Panc1 (cell line): ENCODE measurements around the gene PPP1R8.

Experiments
- CTCF ChIP-seq: fragments of 450-650 bp; IDR thresholded peaks from 2 replicates; pipeline ENCODE4 v1.5.1; 2017; ENCODE audit warnings: mild to moderate bottlenecking
- TF ChIP-seq, protein P1 (sequence below), 2 experiments: IDR thresholded peaks; 2 replicates each; pipeline ENCODE4 v1.6.1; 2011 to 2012; ENCODE audit warnings: low read depth in 2 of 2, control low read depth in 1 of 2, low read length in 1 of 2, mild to moderate bottlenecking in 1 of 2, moderate library complexity in 1 of 2; ENCODE audit not compliant: insufficient read depth in 1 of 2

GRCh38 chr1:27807385-27807784, 23.2 kb upstream of the PPP1R8 start:
- no peak for TF ChIP-seq CTCF
- TF ChIP-seq, protein P1, sequence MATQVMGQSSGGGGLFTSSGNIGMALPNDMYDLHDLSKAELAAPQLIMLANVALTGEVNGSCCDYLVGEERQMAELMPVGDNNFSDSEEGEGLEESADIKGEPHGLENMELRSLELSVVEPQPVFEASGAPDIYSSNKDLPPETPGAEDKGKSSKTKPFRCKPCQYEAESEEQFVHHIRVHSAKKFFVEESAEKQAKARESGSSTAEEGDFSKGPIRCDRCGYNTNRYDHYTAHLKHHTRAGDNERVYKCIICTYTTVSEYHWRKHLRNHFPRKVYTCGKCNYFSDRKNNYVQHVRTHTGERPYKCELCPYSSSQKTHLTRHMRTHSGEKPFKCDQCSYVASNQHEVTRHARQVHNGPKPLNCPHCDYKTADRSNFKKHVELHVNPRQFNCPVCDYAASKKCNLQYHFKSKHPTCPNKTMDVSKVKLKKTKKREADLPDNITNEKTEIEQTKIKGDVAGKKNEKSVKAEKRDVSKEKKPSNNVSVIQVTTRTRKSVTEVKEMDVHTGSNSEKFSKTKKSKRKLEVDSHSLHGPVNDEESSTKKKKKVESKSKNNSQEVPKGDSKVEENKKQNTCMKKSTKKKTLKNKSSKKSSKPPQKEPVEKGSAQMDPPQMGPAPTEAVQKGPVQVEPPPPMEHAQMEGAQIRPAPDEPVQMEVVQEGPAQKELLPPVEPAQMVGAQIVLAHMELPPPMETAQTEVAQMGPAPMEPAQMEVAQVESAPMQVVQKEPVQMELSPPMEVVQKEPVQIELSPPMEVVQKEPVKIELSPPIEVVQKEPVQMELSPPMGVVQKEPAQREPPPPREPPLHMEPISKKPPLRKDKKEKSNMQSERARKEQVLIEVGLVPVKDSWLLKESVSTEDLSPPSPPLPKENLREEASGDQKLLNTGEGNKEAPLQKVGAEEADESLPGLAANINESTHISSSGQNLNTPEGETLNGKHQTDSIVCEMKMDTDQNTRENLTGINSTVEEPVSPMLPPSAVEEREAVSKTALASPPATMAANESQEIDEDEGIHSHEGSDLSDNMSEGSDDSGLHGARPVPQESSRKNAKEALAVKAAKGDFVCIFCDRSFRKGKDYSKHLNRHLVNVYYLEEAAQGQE (IDR thresholded peaks at IDR 0.05; ENCODE audit: insufficient read depth in 1 of 2, low read depth in 2 of 2, low read length in 1 of 2): no peak
